ENCODE measurements around the gene TNFAIP2.
"Not testable (repeated sequence)": the region's sequence is repeated elsewhere in the genome, so short reads cannot be mapped to it uniquely, and the experiment has no call there.

Gene TNFAIP2

DNA sequence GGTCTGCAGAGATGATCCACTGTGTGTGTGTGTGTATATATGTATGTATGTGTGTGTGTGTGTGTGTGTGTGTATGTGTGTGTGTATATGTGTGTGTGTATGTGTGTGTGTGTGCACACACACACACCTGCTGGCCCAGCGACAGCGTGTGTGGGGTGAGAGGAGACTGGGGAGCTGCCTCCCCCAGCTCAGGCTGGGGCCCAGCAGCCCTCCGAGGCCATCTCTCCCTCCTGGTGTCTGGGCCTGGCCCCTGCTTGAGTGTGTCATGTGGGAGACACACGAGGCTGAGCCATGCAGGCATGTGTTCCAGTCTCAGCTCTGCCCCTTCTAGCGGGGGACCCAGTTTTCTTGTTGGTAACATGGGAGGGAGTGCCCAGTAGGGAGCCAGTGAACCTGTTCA is 10.0 kb upstream of the TNFAIP2 start:
- no peak for ATAC-seq
- TF ChIP-seq SNAI2 (CRISPR knock-in tag; IDR thresholded peaks at IDR 0.05), result no peak
- no peak for TF ChIP-seq ZFP3 (CRISPR knock-in tag; IDR thresholded peaks at IDR 0.05)
- TF ChIP-seq, protein P1, sequence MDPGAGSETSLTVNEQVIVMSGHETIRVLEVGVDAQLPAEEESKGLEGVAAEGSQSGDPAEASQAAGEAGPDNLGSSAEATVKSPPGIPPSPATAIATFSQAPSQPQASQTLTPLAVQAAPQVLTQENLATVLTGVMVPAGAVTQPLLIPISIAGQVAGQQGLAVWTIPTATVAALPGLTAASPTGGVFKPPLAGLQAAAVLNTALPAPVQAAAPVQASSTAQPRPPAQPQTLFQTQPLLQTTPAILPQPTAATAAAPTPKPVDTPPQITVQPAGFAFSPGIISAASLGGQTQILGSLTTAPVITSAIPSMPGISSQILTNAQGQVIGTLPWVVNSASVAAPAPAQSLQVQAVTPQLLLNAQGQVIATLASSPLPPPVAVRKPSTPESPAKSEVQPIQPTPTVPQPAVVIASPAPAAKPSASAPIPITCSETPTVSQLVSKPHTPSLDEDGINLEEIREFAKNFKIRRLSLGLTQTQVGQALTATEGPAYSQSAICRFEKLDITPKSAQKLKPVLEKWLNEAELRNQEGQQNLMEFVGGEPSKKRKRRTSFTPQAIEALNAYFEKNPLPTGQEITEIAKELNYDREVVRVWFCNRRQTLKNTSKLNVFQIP (CRISPR knock-in tag; IDR thresholded peaks at IDR 0.05; ENCODE audit: borderline replicate concordance, low read depth), result no peak
- no peak for TF ChIP-seq ZNF565 (CRISPR knock-in tag; conservative IDR thresholded peaks at IDR 0.05; ENCODE audit: low read depth)
- TF ChIP-seq, protein P2, sequence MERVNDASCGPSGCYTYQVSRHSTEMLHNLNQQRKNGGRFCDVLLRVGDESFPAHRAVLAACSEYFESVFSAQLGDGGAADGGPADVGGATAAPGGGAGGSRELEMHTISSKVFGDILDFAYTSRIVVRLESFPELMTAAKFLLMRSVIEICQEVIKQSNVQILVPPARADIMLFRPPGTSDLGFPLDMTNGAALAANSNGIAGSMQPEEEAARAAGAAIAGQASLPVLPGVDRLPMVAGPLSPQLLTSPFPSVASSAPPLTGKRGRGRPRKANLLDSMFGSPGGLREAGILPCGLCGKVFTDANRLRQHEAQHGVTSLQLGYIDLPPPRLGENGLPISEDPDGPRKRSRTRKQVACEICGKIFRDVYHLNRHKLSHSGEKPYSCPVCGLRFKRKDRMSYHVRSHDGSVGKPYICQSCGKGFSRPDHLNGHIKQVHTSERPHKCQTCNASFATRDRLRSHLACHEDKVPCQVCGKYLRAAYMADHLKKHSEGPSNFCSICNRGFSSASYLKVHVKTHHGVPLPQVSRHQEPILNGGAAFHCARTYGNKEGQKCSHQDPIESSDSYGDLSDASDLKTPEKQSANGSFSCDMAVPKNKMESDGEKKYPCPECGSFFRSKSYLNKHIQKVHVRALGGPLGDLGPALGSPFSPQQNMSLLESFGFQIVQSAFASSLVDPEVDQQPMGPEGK (CRISPR knock-in tag; IDR thresholded peaks at IDR 0.05; ENCODE audit: borderline replicate concordance), result no peak
- TF ChIP-seq ARNTL (CRISPR knock-in tag; IDR thresholded peaks at IDR 0.05; ENCODE audit: borderline replicate concordance, low read depth), result no peak
- TF ChIP-seq PPARA (CRISPR knock-in tag; IDR thresholded peaks at IDR 0.05; ENCODE audit: borderline replicate concordance), result no peak
- TF ChIP-seq GLIS3 (CRISPR knock-in tag; IDR thresholded peaks at IDR 0.05), result no peak
- TF ChIP-seq ZC3H10 (CRISPR knock-in tag; IDR thresholded peaks at IDR 0.05), result no peak
- TF ChIP-seq ZNF70 (CRISPR knock-in tag; IDR thresholded peaks at IDR 0.05), result no peak

DNA sequence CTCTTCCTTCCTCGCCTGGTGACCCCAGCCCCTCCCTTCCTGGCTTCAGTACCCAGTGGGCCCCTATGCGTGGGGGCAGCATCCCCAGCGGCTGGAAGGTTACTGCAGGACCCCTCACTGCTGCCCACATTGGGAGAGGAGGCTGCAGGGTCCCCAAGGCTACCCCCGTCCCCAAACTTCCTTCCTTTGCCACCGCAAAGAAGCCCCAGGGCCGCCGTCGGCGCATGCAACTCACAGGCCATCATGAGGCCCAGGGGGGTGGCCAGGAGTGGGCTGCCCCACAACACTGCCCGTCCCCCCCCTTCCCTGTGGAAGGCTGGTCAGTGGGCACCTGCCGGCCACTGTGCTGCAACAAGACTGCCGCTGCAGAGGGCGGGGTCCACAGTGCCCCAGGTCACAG is 9.5 kb upstream of the TNFAIP2 start:
- no peak for ATAC-seq
- TF ChIP-seq ZC3H10 (CRISPR knock-in tag; IDR thresholded peaks at IDR 0.05), result no peak
- TF ChIP-seq ZFP3 (CRISPR knock-in tag; IDR thresholded peaks at IDR 0.05), result no peak
- no peak for TF ChIP-seq ZFP30 (CRISPR knock-in tag; IDR thresholded peaks at IDR 0.05)
- TF ChIP-seq PPARA (CRISPR knock-in tag; IDR thresholded peaks at IDR 0.05; ENCODE audit: borderline replicate concordance), result no peak
- no peak for TF ChIP-seq CSDC2 (CRISPR knock-in tag; IDR thresholded peaks at IDR 0.05)
- TF ChIP-seq ZNF70 (CRISPR knock-in tag; IDR thresholded peaks at IDR 0.05), result no peak
- no peak for TF ChIP-seq TOX (CRISPR knock-in tag; IDR thresholded peaks at IDR 0.05; ENCODE audit: borderline replicate concordance)
- TF ChIP-seq SNAI2 (CRISPR knock-in tag; IDR thresholded peaks at IDR 0.05), result no peak
- TF ChIP-seq ARNTL (CRISPR knock-in tag; IDR thresholded peaks at IDR 0.05; ENCODE audit: borderline replicate concordance, low read depth), result no peak
- TF ChIP-seq, protein P1 (CRISPR knock-in tag; IDR thresholded peaks at IDR 0.05; ENCODE audit: borderline replicate concordance, low read depth), result no peak
- TF ChIP-seq, protein P3, sequence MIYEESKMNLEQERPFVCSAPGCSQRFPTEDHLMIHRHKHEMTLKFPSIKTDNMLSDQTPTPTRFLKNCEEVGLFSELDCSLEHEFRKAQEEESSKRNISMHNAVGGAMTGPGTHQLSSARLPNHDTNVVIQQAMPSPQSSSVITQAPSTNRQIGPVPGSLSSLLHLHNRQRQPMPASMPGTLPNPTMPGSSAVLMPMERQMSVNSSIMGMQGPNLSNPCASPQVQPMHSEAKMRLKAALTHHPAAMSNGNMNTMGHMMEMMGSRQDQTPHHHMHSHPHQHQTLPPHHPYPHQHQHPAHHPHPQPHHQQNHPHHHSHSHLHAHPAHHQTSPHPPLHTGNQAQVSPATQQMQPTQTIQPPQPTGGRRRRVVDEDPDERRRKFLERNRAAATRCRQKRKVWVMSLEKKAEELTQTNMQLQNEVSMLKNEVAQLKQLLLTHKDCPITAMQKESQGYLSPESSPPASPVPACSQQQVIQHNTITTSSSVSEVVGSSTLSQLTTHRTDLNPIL (CRISPR knock-in tag; IDR thresholded peaks at IDR 0.05; ENCODE audit: low read depth), result no peak
- TF ChIP-seq ESRRG (CRISPR knock-in tag; IDR thresholded peaks at IDR 0.05), result no peak

DNA sequence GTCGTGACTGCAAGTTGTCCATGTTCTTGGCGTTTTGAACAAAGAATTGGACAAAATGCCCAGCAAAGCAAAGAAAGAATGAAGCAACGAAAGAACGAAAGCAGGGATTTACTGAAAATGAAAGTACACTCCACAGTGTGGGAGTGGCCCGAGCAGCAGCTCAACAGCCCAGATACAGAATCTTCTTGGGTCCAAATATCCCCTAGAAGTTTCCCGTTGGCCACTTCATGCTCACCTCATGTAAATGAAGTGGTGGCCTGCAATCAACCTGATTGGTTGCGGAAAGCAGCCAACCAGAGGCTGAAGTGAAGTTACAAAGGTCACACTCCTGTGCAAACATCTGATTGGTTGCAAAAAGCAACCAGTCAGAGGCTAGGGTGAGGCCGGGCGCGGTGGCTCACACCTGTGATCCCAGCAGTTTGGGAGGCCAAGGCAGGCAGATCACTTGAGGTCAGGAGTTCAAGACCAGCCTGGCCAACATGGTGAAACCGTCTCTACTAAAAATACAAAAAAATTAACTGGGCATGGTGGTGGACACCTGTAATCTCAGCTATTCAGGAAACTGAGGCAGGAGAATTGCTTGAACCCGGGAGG is 8.1 kb upstream of the TNFAIP2 start:
- not testable (repeated sequence) for ATAC-seq

DNA sequence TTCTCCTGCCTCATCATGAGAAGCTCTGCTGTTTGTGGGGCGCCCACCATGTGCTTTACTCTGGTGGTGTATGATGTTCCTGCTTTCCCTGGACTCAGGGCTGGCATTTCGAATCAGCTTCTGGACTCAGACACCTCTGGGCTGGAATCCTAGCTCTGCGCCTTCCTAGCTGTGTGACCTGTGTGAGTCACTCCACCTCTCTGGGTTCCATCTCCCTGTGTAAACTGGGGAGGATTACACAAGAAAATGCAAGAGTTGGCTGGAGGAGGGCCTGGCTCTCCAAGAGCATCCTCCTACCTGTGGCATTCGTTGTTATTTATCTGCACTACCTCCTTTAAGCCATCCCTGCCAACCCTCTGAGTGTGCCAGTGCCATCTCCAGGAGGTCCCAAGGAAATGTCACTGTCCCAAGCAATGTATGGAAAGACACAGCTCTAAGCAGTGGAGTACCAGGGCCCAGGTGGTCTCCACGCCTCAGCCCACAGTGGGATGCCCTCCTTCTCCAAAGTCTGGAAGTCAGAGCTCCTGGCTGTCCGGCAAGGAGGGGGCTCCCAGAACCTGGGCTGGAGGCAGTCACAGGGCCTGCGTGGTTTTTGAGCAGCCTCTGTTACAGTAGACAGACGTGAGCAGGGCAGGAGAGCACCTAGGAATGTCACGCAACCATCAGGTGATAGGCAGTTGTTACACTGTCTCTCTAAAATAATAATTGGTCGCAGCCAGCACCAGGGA is 7.3 kb upstream of the TNFAIP2 start:
- ATAC-seq, result no peak
- TF ChIP-seq SNAI2 (CRISPR knock-in tag; IDR thresholded peaks at IDR 0.05), result no peak
- TF ChIP-seq, protein P3 (CRISPR knock-in tag; IDR thresholded peaks at IDR 0.05; ENCODE audit: low read depth), result no peak
- TF ChIP-seq TOX (CRISPR knock-in tag; IDR thresholded peaks at IDR 0.05; ENCODE audit: borderline replicate concordance), result no peak
- no peak for TF ChIP-seq ZNF70 (CRISPR knock-in tag; IDR thresholded peaks at IDR 0.05)
- no peak for TF ChIP-seq RARB (CRISPR knock-in tag; IDR thresholded peaks at IDR 0.05)
- TF ChIP-seq ISL1 (CRISPR knock-in tag; IDR thresholded peaks at IDR 0.05), result no peak
- no peak for TF ChIP-seq CSDC2 (CRISPR knock-in tag; IDR thresholded peaks at IDR 0.05)
- TF ChIP-seq ZNF565 (CRISPR knock-in tag; conservative IDR thresholded peaks at IDR 0.05; ENCODE audit: low read depth), result no peak
- no peak for TF ChIP-seq ARNTL (CRISPR knock-in tag; IDR thresholded peaks at IDR 0.05; ENCODE audit: borderline replicate concordance, low read depth)
- no peak for TF ChIP-seq PPARA (CRISPR knock-in tag; IDR thresholded peaks at IDR 0.05; ENCODE audit: borderline replicate concordance)
- TF ChIP-seq TCF4 (CRISPR knock-in tag; IDR thresholded peaks at IDR 0.05; ENCODE audit: borderline replicate concordance), result no peak
- TF ChIP-seq ZC3H10 (CRISPR knock-in tag; IDR thresholded peaks at IDR 0.05), result no peak
- TF ChIP-seq ZFP30 (CRISPR knock-in tag; IDR thresholded peaks at IDR 0.05), result no peak
- no peak for TF ChIP-seq ZNF8 (CRISPR knock-in tag; IDR thresholded peaks at IDR 0.05)
- no peak for TF ChIP-seq OSR1 (CRISPR knock-in tag; IDR thresholded peaks at IDR 0.05)
- TF ChIP-seq, protein P4, sequence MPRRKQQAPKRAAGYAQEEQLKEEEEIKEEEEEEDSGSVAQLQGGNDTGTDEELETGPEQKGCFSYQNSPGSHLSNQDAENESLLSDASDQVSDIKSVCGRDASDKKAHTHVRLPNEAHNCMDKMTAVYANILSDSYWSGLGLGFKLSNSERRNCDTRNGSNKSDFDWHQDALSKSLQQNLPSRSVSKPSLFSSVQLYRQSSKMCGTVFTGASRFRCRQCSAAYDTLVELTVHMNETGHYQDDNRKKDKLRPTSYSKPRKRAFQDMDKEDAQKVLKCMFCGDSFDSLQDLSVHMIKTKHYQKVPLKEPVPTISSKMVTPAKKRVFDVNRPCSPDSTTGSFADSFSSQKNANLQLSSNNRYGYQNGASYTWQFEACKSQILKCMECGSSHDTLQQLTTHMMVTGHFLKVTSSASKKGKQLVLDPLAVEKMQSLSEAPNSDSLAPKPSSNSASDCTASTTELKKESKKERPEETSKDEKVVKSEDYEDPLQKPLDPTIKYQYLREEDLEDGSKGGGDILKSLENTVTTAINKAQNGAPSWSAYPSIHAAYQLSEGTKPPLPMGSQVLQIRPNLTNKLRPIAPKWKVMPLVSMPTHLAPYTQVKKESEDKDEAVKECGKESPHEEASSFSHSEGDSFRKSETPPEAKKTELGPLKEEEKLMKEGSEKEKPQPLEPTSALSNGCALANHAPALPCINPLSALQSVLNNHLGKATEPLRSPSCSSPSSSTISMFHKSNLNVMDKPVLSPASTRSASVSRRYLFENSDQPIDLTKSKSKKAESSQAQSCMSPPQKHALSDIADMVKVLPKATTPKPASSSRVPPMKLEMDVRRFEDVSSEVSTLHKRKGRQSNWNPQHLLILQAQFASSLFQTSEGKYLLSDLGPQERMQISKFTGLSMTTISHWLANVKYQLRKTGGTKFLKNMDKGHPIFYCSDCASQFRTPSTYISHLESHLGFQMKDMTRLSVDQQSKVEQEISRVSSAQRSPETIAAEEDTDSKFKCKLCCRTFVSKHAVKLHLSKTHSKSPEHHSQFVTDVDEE (CRISPR knock-in tag; IDR thresholded peaks at IDR 0.05), result no peak

Measured in SK-N-SH treated with all-trans-retinoic acid at 6 μM for 48 hours (cell line).